GM21367 (cell line): ENCODE results near the gene MEPE.

Source experiments
- ATAC-seq: cut with Tn5 transposase; IDR thresholded peaks from one replicate; pipeline ENCODE4 v1.9.1; 2021; ENCODE audit not compliant: unreplicated experiment

Gene MEPE

GRCh38 chr4:87832669-87833068 lies at the start of gene MEPE:
Gene MEPE, plus strand, starts transcription at chr4:87832969. Its CDS starts 1,746 bp downstream, at chr4:87834715.
- no peak for ATAC-seq

- ATAC-seq = no peak
Measured at GRCh38 chr4:87783781-87784180, 49.0 kb upstream of the MEPE start.

GRCh38 chr4:87785731-87786509 lies 46.8 kb upstream of the MEPE start:
- no peak for ATAC-seq

GRCh38 chr4:87799301-87800113 lies 33.3 kb upstream of the MEPE start, which contains the start of gene IBSP:
Gene IBSP, plus strand, starts transcription at chr4:87799554. Its CDS starts 2,808 bp downstream, at chr4:87802362.
- ATAC-seq = no peak

GRCh38 chr4:87802858-87803257 lies 29.9 kb upstream of the MEPE start:
- no peak for ATAC-seq

GRCh38 chr4:87803421-87803820 lies 29.3 kb upstream of the MEPE start:
- no peak for ATAC-seq

- no peak for ATAC-seq
Measured at GRCh38 chr4:87804871-87805270, 27.9 kb upstream of the MEPE start.

- ATAC-seq = no peak
Measured at GRCh38 chr4:87805971-87806370, 26.8 kb upstream of the MEPE start.

GRCh38 chr4:87806520-87806919 lies 26.2 kb upstream of the MEPE start:
- ATAC-seq = no peak

- no peak for ATAC-seq
Measured at GRCh38 chr4:87807402-87807801, 25.4 kb upstream of the MEPE start.

- ATAC-seq = no peak
Measured at GRCh38 chr4:87811977-87812376, 20.8 kb upstream of the MEPE start.

GRCh38 chr4:87819281-87819919 lies 13.4 kb upstream of the MEPE start:
- no peak for ATAC-seq

- no peak for ATAC-seq
Measured at GRCh38 chr4:87823200-87823599, 9.6 kb upstream of the MEPE start.

- no peak for ATAC-seq
Measured at GRCh38 chr4:87823724-87824123, 9.0 kb upstream of the MEPE start.

GRCh38 chr4:87824352-87824751 lies 8.4 kb upstream of the MEPE start:
- ATAC-seq = no peak

GRCh38 chr4:87834401-87834800 lies 1.6 kb downstream of the MEPE start:
- no peak for ATAC-seq

- ATAC-seq = no peak
Measured at GRCh38 chr4:87835197-87835596, 2.4 kb downstream of the MEPE start.

GRCh38 chr4:87835743-87836142 lies 3.0 kb downstream of the MEPE start:
- no peak for ATAC-seq

GRCh38 chr4:87838205-87838604 lies 5.4 kb downstream of the MEPE start:
- no peak for ATAC-seq

GRCh38 chr4:87838890-87839591 lies 6.3 kb downstream of the MEPE start:
- ATAC-seq = no peak

GRCh38 chr4:87839592-87839946 lies 6.8 kb downstream of the MEPE start:
- ATAC-seq = no peak
